Measurements from ENCODE around the gene FAM111B.

DNA sequence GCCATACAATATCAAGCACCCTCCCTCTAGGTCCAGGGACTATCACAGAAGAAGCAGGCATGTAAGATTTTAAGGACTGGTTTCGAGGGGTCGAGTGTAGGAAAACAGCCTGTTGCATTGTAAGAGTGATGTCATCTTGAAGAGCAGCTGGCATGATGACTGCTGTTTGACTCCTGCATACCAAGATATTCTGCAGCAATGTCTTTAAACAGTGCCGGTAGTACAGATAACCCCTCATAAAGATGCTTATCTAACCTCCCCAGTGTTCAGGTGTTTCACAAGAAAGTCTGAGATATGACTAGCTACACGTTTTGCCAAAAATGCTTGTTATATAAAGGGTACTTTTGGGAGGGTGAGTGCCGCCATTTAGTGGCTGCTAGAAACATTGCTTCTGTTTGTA is 47.6 kb downstream of the FAM111B start:
- TF ChIP-seq EZH2 (IDR thresholded peaks at IDR 0.05) (no peak), POLR2A (IDR thresholded peaks at IDR 0.05; ENCODE audit: borderline replicate concordance, extremely low read depth, insufficient read depth, insufficient read length) (no peak)
- TF ChIP-seq, protein P1, sequence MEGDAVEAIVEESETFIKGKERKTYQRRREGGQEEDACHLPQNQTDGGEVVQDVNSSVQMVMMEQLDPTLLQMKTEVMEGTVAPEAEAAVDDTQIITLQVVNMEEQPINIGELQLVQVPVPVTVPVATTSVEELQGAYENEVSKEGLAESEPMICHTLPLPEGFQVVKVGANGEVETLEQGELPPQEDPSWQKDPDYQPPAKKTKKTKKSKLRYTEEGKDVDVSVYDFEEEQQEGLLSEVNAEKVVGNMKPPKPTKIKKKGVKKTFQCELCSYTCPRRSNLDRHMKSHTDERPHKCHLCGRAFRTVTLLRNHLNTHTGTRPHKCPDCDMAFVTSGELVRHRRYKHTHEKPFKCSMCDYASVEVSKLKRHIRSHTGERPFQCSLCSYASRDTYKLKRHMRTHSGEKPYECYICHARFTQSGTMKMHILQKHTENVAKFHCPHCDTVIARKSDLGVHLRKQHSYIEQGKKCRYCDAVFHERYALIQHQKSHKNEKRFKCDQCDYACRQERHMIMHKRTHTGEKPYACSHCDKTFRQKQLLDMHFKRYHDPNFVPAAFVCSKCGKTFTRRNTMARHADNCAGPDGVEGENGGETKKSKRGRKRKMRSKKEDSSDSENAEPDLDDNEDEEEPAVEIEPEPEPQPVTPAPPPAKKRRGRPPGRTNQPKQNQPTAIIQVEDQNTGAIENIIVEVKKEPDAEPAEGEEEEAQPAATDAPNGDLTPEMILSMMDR (IDR thresholded peaks at IDR 0.05 in 2 of 3, conservative IDR thresholded peaks at IDR 0.05 in 1 of 3; ENCODE audit: borderline replicate concordance in 1 of 3, insufficient read depth in 1 of 3, low read depth in 2 of 3, low read length in 2 of 3): no peak

Data from HCT116 (cell line).